ENCODE measurements around the gene CYSTM1.

- TF ChIP-seq CTCF (IDR thresholded peaks at IDR 0.05) (no peak), POLR2A (IDR thresholded peaks at IDR 0.05) (no peak), POLR2AphosphoS5 (IDR thresholded peaks at IDR 0.05) (peak; percentile 46)
These were observed 79.0 kb downstream of the CYSTM1 start for GRCh38 chr5:140253985-140254384.
